Tibial artery (tissue), 4 donors: ENCODE results near the gene PADI3.

Experiments used
- DNase-seq, 2 donors: peaks; one replicate each; pipeline ENCODE4 v3.0.0-alpha.2; 2019
- H3K27ac ChIP-seq, 2 donors: fragments of 200-600 bp; sonication (generic) in 1 of 2; 1 replicate in 1 of 2; 2 replicates in 1 of 2; pipeline ENCODE4 v1.5.1; 2018 to 2019; ENCODE audit warnings: mild to moderate bottlenecking in 1 of 2
- H3K27me3 ChIP-seq, 2 donors: fragments of 200-600 bp; sonication (generic) in 1 of 2; one replicate each; pipeline versions ENCODE4 v1.5.1 to v1.6.0; 2016 to 2019
- H3K36me3 ChIP-seq, 3 donors: fragments of 200-600 bp; sonication (generic) in 2 of 3; one replicate each; pipeline ENCODE4 v1.5.1; 2016 to 2019; ENCODE audit warnings: mild to moderate bottlenecking in 2 of 3
- H3K4me1 ChIP-seq, 4 donors: fragments of 200-600 bp; sonication (generic) in 2 of 4; 1 replicate in 3 of 4; 2 replicates in 1 of 4; pipeline ENCODE4 v1.5.1; 2016 to 2019
- H3K4me3 ChIP-seq, 2 donors: fragments of 200-600 bp; sonication (generic) in 1 of 2; 1 replicate in 1 of 2; 2 replicates in 1 of 2; pipeline ENCODE4 v1.5.1; 2018 to 2019; ENCODE audit warnings: mild to moderate bottlenecking in 2 of 2
- H3K9me3 ChIP-seq, 3 donors: fragments of 200-600 bp; sonication (generic) in 1 of 3; one replicate each; pipeline ENCODE4 v1.5.1; 2016 to 2019
- CTCF ChIP-seq, 2 experiments: fragments of 200-600 bp in 1 of 2; fragments of 450-650 bp in 1 of 2; IDR thresholded peaks; one replicate each; pipeline ENCODE4 v1.5.1; 2017 to 2019; ENCODE audit warnings: antibody characterized with exemption in 2 of 2, mild to moderate bottlenecking in 1 of 2, moderate library complexity in 1 of 2
- intact Hi-C: fragments of 100-400 bp; cut with DNase I; formaldehyde crosslinking; loops from one replicate; pipeline ENCODE4 v1.15.0; 2023; ENCODE audit warnings: low total_unique reads

Gene PADI3

DNA sequence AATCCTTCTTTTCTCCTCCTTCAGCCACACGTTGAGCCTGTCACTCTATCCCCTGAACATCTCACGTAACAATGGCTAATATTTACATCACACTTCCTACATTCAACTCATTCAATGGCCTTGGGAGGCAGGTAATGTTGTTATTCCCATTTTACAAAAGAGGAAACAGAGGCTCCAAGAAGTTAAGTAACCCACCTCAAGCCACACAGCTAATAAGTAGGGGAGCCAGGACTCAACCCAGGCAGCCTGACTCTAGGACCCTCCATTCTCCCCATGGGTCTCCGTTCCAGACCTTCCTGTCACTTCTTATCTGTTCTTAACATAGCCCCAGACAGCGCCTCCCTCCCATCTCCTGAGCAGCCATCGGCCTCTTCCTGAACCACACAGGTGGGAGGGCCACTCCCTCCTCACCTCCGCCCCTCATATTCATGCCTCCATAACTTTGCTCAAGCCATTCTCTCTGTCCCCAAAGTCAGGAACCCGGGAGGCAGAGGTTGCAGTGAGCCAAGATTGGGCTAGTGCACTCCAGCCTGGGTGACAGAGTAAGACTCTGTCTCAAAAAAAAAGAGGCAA lies 61.3 kb downstream of the PADI3 start:
- Histone ChIP-seq H3K27ac (no peak overlapping the region), H3K4me3 (no peak overlapping the region), H3K4me1 (no peaks in the 10 kb centered on the region), H3K36me3 (no peaks in the 10 kb centered on the region), H3K27me3 (peaks cover 0 to 74% of the 10 kb centered on the region in 2 donors), H3K9me3 (no peaks in the 10 kb centered on the region)
- DNase-seq: peak in 1 of 2 donors; percentile 11
- no peak for TF ChIP-seq CTCF (IDR thresholded peaks at IDR 0.05)
- intact Hi-C loops: no loop called here

DNA sequence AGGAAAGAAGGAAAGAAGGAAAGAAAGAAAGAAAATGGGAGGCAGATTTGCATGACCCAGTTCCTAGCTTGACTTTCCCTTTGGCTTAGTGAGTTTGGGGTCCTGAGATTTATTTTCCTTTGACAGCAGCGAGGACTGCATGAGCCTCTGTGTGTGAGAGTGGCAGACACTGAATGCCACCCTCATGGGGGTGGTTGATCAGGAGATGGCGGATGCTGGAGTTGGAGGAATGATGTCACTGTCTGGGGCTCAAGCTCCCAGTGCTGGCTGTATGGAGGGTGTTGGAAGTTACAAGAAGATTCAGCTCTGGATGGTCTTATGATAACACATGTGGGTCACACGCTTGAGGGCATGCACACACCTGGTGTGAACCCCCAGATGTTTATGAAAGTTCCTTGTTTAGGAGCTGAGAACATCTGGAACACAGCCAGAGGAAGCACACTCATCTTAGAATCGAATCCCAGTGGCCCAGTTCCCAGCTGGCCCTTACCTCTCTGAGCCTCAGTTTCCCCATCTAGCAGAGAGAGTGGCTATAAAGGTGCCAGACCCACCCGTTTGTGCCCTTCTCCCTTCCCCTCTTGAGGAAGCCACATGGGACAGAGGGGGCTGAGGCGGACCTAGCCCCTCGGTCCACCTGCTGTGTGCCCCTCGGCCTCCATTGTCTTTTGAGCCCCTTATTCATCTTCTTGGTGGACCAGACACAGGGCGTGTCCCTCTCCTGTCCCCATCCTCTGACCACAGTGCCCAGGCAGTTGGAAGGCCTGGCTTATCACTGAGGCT lies 64.8 kb downstream of the PADI3 start:
- H3K27me3 ChIP-seq: peaks cover 0 to 64% of the 10 kb centered on the region in 2 donors
- intact Hi-C loops: no loop called here
- H3K9me3 ChIP-seq: no peaks in the 10 kb centered on the region
- no peak for TF ChIP-seq CTCF (IDR thresholded peaks at IDR 0.05)
- no peaks in the 10 kb centered on the region for H3K4me1 ChIP-seq
- no peak overlapping the region for H3K27ac ChIP-seq
- H3K36me3 ChIP-seq: no peaks in the 10 kb centered on the region
- H3K4me3 ChIP-seq: no peak overlapping the region
- peak in 1 of 2 donors; percentile 33 for DNase-seq

- no peak for TF ChIP-seq CTCF (IDR thresholded peaks at IDR 0.05)
- peak in 1 of 2 donors; percentile 55 for DNase-seq
- H3K27ac ChIP-seq: no peak overlapping the region
- intact Hi-C loops: no loop called here
- H3K9me3 ChIP-seq: no peaks in the 10 kb centered on the region
- peaks cover 0 to 59% of the 10 kb centered on the region in 2 donors for H3K27me3 ChIP-seq
- H3K36me3 ChIP-seq: no peaks in the 10 kb centered on the region
- no peaks in the 10 kb centered on the region for H3K4me1 ChIP-seq
- H3K4me3 ChIP-seq: no peak overlapping the region
These were observed 65.6 kb downstream of the PADI3 start for GRCh38 chr1:17314491-17314971.

DNA sequence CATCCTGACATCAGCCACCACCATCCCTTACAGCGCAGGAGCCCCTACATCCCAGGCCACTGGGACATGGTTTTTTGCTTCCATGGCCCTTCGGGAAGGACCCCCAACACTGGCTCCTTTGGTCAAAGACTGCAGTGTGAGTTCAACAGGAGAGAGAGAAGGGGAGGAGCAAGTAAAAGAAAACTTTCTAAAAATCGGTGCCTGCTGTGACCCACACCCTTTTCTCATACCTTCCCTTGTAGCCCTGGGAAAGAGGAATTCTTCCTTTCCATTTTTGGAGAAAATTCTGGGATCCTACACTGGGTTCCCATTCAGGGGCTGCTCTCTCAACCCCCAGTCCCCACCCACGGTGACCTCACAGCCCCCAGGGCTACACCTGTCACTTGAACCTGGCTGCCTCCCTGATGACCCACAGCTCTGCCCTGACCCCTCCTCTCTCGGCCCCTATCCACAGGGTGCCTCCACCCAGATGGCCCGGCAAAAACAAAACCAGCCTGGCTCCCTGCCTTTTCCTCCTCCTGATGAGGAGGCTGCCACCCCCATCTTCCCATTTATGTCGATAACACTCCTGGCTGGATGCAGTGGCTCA lies 66.7 kb downstream of the PADI3 start:
- DNase-seq: peak in 1 of 2 donors; percentile 46
- no peak for TF ChIP-seq CTCF (IDR thresholded peaks at IDR 0.05)
- peaks cover 0 to 48% of the 10 kb centered on the region in 2 donors for H3K27me3 ChIP-seq

GRCh38 chr1:17316704-17317103 lies 67.8 kb downstream of the PADI3 start:
- Histone ChIP-seq H3K27me3 (peaks cover 0 to 37% of the 10 kb centered on the region in 2 donors), H3K4me3 (no peak overlapping the region), H3K9me3 (peaks cover 0 to 9% (median 4%) of the 10 kb centered on the region in 3 donors), H3K36me3 (no peaks in the 10 kb centered on the region), H3K4me1 (no peaks in the 10 kb centered on the region), H3K27ac (no peak overlapping the region)
- TF ChIP-seq CTCF (IDR thresholded peaks at IDR 0.05): no peak
- intact Hi-C loops: no loop called here
- DNase-seq: peak in 1 of 2 donors; percentile 25

More for the DNA sequence above, 66.7 kb downstream of the PADI3 start:
- no peaks in the 10 kb centered on the region for H3K4me1 ChIP-seq
- peaks cover 0 to 9% (median 1%) of the 10 kb centered on the region in 3 donors for H3K9me3 ChIP-seq
- H3K4me3 ChIP-seq: no peak overlapping the region
- intact Hi-C loops: no loop called here
- no peaks in the 10 kb centered on the region for H3K36me3 ChIP-seq
- H3K27ac ChIP-seq: no peak overlapping the region
